NCI-H2227 treated with DMSO at 0.1 percent for 48 hours (cell line): Measurements from ENCODE around the gene CRB2.
"Not testable (repeated sequence)": the region's sequence is repeated elsewhere in the genome, so short reads cannot be mapped to it uniquely, and the experiment has no call there.

Experiments used
- DNase-seq: peaks from one replicate; lab custom pipeline; 2025; lab: John Stamatoyannopoulos, UW

CRB2 gene

DNA sequence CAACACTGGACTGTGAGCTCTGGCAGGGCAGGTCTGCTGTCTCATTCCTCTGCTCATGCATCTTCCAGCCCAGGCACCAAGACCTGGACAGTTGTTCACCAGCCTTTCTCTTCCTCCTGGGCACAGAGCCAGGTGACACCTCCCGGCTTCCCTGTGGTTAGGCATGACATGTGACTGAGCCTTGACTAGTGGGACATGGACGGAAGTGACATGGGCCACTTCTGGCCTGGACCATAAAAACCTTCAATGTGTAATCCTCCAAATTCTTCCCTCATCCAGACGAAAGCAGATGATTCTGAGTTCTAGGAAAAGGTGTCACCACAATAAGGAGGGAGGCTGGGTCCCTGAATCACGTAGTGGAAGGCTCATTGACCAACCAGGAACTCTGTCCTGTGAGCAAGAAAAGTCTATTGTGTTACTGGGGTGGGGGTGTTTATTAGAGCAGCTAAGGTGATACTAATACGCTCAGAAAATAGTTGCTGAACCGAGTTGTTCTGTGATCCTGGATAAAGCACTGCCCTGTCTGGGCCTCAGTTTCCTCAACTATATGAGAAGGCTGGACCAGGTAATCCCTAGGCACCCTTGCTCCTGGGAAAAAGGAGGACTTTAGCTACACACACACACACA lies 26.6 kb upstream of the CRB2 start:
- no peak for DNase-seq

DNA sequence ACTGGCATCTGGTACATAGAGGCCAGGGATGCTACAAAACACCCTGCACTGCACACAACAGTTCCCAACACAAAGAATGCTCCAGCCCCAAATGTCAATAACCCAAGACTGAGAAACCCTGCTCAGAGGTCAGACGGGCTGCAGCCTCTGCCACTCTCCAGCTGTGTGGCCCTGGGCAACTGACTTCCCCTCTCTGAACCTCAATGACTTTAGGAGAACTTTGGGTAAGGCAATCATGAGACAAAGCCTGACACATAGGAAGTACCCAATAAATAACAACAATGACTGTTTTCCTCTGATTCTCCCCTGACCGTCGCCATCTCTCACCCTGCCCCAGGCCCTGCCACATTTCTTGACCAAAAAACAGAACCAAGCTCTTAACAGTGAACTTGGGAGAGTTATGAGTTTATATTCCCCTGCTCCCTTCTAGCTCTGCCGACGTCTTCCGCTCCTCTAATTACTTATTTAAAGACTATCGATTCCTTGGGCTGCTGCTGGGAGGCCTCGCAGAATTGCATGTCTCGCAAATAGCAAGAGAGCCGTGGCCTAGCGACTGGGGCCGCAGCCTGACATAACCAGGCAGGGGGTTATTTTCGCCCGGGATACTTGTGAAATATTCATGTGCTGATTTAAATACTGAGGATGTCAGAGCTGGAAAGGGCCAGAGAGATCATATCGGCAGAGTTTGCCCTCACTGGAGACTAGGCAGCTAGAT lies 24.5 kb upstream of the CRB2 start:
- DNase-seq, result no peak

- DNase-seq, result not testable (repeated sequence)
Measured at GRCh38 chr9:123333058-123333669, 22.8 kb upstream of the CRB2 start.

DNA sequence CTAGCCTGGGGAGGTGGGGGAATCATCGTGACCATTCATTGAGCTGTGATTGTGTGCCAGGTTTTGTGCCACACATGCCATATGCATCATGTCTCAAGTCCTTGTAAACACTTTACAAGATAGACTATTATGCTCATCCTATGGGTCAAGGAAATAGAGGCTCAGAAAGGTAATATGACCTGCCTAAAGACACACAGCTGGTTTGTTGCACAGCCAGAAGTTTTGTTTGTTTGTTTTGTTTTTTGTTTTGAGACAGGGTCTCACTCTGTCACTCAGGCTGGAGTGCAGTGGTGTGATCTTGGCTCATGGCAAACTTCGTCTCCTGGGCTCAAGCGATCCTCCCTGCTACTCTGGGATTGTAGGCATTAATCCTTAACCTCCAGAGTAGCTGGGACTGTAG lies 21.4 kb upstream of the CRB2 start:
- DNase-seq, result no peak

DNA sequence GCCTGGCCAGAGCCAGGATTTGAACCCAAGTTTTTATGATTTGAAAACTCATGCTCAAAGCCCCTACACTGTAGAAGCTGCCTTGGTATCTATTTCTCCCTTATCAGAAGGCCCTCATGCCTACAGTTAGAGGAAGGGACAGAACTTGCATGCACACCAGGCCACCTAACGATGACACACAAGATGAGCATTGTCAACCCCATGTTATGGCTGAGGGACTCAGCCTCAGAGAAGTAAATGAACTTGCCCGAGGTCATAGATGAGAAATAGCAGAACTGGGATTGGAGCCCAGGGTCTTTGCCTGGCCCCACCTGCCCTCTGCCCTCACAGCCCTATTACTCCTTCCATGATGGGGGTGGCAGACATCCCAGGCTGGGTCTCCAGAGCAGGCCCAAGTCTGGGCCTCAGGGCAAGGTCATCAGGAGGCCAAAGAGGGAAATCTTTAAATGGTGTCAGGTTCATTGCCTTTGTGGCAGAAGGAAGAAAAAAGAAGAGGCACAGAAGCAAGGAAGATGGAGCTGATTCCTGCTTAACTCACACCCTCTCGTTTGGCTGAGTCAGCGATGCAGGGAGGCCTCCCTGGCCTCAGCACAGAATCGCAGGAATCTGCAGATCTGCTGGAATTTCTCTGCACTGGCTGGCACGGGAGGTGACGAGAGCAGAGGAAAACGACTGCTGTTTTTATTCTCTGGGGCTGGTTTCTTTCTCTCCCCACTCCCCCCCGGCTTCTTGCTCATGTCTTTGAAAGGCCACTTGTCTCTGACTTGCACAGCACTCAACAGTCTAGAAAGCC lies 20.6 kb upstream of the CRB2 start:
- DNase-seq, result no peak

GRCh38 chr9:123335986-123336329 lies 20.0 kb upstream of the CRB2 start:
- DNase-seq, result no peak

DNA sequence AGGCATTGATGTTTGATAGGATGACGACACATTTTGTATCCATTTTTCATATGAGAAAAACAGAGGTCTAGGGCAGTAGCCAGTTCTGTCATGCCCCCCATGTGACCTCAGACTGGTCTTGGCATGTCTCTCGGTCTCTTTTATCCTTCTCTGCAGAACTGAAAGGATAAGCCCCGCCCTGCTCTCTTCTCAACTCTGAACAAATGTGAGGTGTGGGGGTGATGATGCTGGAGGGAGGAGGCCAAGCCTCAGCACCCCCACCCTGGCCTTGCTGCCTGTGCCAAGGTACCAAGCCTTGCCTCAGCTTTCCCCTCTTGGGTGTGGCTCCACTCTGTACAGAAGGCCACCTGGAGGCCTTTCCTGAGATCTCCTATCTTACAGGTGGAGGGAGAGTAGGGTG lies 19.5 kb upstream of the CRB2 start:
- no peak for DNase-seq

- DNase-seq, result no peak
Measured at GRCh38 chr9:123336959-123337358, 19.0 kb upstream of the CRB2 start.

GRCh38 chr9:123337971-123338370 lies 18.0 kb upstream of the CRB2 start:
- DNase-seq, result no peak

DNA sequence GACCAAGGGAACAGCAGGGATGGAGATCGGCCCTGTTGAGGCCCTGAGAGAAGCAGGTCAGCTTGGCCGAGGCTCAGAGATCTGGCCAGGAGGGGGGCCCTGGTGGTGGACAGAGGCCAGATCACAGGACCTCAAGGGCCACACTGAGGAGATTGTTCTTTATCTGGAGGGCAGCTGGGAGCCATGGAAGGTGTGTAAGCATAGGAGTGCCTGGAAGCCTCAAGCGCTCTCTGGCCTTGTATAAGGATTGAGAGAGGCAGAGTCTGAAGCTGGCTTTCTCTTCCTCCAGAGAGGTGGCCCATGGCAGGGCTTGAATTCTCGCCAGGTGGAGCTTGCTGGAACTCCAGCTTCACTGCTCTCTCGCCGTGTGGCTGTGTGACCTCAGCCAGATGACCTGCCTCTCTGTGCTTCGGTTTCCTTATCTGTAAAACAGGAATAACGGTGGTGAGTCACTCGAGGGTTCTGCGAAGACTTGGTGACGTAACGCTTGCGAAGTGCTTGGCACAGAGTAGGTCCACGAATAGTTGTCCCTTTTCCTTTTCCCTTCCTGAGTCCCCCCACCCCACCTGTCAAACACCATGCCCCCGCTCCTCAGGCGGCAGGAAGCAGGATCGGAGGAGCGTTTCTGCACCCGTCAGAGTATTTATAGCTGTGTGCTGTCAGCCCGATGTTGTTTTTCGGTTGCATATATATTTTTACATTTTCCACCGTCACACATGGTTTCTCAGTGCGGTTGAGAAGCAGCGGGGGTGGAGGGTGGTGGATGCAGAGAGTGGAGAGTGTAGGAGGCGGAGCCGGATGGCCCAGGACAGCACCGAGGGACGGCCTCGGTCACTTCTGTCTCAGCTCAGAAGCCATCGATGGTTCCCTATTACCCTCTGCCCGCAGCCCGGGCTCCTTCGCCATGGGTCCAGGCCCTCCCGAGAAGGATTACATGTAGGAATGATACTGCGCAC lies 17.0 kb upstream of the CRB2 start:
- DNase-seq, result no peak

DNA sequence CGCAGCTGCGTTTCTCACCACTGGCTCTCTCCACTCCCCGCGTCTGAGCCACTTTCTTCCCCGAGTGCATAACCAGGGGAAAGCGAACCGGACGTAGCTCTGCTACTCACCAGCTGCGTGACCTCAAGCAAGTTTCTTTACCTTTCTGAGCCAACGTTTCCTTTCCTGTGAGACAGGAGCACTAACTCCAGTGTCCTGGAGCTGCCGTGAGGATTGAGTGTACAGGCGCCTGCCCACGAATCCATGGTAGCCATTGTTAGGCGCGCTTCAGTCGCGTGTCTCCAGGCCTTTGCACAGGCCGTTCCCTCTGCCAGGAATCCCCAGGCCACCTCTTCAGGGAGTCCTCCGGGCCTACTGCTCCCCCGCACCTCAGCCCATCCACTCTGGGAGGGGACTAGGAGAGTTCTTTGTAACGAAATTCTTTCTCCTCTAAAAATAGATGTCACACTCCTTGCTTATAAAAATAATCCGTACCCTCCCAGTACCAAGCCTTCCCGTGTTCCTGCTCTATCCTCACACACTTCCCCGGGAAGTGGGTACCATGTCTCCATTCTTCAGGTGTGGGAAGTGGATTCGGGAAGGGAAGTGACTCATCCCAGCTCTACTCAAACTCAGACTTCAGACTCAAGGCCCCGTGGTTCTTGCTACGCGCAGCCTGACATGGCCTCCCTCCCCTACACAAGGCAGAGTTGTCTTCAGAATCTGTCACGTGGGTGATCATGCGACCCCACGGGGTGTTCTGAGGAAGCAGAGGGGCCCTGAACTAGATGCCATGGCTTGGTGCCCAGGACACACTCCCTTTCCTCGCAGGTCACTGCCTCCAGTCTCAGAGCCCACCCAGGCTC lies 16.1 kb upstream of the CRB2 start:
- no peak for DNase-seq

- no peak for DNase-seq
Measured at GRCh38 chr9:123341816-123342215, 14.2 kb upstream of the CRB2 start.

- DNase-seq, result no peak
Measured at GRCh38 chr9:123342247-123342646, 13.8 kb upstream of the CRB2 start.

- no peak for DNase-seq
Measured at GRCh38 chr9:123343443-123344191, 12.4 kb upstream of the CRB2 start.

DNA sequence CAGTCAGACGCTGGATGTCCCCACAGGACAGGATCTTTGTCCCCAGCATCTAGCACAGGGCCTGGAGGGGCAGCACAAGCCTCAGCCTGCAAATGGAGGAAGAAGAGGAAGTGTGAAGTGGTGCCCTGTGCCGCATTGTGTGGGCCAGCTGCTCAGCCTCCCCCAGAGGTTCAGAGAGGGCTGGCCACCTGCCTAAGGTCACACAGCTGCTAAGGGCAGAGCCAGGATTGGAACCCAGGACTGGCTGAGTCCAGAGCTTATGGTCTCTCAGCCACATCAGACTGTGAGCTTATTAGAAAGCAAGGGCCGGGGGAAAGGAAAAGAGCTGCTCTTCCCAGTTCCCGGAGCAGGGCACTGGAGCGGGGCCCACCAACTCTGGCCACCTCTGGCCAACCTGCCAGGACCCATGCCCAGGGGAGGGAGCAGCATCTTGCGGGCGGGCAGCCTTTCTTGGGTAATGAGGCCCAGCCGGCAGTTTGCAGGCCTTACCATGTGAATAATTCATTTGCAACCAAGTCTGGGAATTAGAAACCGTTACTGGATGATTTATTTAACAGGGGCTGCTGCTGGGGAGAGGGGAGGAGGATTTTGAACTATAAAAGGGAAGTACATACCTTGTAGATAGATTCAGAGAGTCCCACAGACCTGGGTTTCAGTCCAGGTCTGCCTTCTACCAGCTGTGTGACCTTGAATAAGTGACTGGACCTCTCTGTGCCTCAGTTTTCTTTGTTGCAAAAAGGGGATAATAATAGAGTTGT lies 11.6 kb upstream of the CRB2 start:
- DNase-seq, result no peak

- no peak for DNase-seq
Measured at GRCh38 chr9:123345567-123345955, 10.4 kb upstream of the CRB2 start.

- DNase-seq, result no peak
Measured at GRCh38 chr9:123346026-123346425, 10.0 kb upstream of the CRB2 start.

DNA sequence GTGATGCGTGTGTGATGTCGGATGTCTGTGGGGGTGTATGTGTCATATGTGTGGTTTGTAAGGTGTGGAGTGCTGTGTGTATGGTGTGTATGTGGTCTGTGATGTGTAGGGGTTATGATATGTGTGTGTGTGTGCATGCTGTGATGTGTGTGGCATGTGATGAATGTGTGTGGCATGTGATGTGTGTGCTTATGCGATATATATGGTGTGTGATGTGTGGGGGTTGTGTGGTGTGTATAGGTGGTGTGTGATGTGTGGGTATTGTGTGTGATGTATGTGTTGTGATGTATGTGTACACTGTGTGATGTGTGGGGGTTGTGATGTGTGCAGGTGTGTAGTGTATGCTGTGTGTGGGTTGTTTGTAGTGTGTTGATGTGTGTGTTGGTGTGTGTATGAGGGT lies 9.2 kb upstream of the CRB2 start:
- DNase-seq, result no peak
